Stimulated activated naive CD8-positive, alpha-beta T cell treated with anti-CD3 and anti-CD28 coated beads, Interleukin-15, Interleukin-2, amounts not matched to agents 100 U/mL and 50 U/mL, for 24 hours (primary cell): ENCODE measurements around the gene GPR63.

Source experiments
- ATAC-seq: fragments of 150-1000 bp; cut with Tn5 transposase; one replicate; pipeline ENCODE4 v1.10.0; 2021
- DNase-seq: peaks from one replicate; pipeline ENCODE4 v3.0.0; 2021

The GPR63 gene

GRCh38 chr6:96821034-96821433 lies 16.2 kb downstream of the GPR63 start:
- no peak for DNase-seq
- ATAC-seq = peak; percentile 68

- DNase-seq (no peak), ATAC-seq (no peak)
These were observed 20.9 kb downstream of the GPR63 start for GRCh38 chr6:96816301-96816817.

GRCh38 chr6:96814625-96815024 lies 22.7 kb downstream of the GPR63 start:
- ATAC-seq (no peak), DNase-seq (no peak)

DNA sequence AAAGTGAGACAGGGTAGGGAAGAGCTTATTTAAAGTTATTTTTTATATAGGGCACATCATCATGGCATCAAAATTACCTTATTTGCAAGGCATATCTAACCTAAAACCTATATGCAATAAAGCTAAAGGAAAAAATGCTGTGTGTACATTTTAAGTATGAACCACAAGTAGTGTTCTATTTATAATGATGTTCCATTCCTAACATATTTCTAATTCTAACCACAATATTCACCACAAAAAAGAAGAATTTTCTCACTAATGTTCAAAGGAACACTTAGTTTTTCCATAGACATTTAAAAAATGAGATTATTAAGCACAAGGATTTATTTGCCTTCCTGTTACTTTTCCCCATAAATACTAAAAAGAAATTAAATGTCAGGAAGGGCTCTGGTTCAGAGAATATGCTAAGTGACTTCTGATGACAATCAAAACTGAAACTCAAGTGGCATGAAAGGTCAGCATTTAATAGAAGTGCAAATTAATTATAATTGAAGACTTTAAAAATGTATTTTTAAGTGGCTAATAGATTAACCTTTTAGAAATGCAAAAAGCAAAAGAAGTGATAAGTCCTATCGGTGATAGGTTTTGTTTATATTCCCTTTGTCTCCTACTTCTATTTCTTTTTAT lies 25.1 kb downstream of the GPR63 start:
- no peak for ATAC-seq
- no peak for DNase-seq

- no peak for ATAC-seq
- DNase-seq = no peak
These were observed 25.6 kb downstream of the GPR63 start for GRCh38 chr6:96811670-96812069.

DNA sequence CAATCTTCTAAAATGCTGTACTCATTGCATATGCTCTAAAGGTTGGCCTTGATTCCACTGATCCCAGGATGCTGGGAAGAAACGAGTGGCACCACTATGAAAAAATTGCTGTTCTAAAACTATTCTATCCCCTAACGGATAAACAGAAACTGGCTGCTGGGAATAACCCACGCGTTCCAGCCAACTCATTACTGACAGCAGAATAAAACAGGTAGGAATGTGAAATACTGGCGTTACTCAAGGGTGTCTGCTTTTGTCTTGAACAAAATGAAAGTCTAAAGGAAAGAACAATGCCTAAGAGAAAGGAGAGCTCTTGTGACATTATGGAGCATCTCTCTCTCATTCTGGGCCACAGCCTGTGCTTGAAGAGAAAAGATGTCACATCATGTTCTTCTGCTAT lies 26.1 kb downstream of the GPR63 start:
- ATAC-seq (no peak), DNase-seq (no peak)

DNA sequence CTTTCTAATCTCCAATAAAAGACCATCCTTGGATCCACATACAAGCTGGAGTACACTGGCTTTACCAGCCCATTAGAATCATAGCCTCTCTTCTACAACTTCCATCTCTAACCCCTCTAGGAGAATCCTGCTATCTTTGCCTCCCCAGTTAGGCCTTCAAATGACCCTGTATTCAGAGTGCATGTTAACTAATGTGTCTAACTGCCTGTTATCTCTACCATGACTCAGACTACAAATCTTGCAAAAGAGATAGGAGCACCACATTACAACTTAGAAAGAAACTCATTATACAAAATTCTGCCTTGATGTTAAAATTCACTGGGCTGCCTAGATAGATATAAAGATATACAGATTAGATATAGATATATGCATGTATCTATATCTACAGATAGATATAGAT lies 28.2 kb downstream of the GPR63 start:
- DNase-seq = no peak
- no peak for ATAC-seq

GRCh38 chr6:96803106-96803481 lies 34.2 kb downstream of the GPR63 start:
- DNase-seq = no peak
- ATAC-seq = no peak

DNA sequence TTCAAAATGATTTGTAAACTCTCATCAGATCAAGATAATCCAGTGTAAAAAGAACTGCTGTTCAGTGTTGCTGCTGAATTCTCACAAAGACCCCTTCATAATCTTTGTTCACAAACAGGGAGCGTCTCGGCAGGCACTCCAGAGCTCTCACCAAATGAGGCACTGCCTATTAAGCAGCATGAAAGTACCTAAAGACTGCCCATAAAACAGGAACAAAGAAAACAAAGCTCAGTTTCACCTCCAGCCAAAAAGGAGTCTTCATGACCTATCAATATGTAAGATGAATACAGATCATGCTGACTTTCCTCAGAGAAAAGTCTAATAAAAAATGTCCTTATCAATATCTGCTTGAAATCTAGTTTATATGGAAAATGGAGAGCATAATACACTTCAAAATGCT lies 41.8 kb downstream of the GPR63 start:
- DNase-seq (no peak), ATAC-seq (no peak)

DNA sequence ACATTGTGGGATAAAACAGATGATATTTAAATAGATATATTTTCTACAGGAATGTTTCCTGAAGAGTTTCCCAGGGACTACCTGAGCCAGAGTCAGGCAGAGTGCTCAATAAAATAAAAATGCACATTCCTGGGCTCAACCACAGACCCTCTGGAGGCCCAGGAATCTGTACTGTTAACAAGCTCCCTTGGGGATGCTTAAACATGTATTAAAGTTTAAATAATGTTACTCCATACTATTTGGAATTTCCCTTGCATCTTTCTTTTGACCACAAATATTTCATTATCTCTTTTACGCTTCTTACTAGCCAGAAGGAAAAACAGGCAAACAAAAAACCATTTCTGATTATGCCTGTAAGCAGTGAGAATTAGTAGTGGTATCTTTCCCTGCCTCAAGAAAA lies 42.3 kb downstream of the GPR63 start:
- ATAC-seq = no peak

GRCh38 chr6:96792561-96793190 lies 44.6 kb downstream of the GPR63 start:
- ATAC-seq (no peak), DNase-seq (no peak)

More for the DNA sequence above, 42.3 kb downstream of the GPR63 start:
- DNase-seq = no peak

DNA sequence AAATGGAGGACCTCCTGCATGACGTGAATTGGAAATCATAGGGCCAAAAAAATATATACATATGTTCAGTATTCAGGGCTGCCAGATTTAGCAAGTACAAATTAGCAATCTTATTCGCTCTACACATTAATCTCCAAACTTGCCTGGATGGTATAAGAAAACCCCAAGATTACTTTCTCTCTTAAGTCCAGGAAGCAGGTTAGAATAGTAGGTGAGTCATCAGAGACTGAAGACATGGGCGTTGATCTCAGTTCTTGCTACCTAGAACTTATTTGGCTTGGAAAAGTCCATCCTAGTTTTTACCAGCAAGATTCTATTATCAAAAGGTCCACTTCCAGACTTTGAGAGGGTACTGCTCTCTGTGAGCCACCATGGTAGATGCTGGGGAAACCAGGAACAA lies 47.4 kb downstream of the GPR63 start:
- no peak for ATAC-seq

GRCh38 chr6:96787846-96788580 lies 49.3 kb downstream of the GPR63 start:
- ATAC-seq (no peak), DNase-seq (no peak)

More for the DNA sequence above, 47.4 kb downstream of the GPR63 start:
- no peak for DNase-seq

DNA sequence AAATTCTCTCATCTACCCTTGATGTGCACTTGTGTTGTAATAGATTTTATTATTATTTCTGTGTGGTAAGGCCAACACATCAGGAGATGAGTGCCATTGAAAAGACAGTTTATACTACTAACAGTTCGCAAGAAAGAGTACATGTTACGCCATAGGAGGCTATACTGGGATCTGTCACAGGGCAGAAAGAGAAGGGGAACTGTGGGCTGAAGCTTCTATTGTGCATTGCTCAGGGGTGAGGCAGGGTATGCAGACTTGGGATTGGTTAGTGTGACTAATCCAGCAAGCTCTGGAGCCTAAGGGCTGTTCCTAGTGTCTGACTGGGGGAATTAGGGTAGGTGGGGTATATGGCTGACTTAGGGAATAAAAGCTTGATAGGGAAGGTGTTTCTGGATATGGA lies 50.9 kb downstream of the GPR63 start:
- ATAC-seq (no peak), DNase-seq (no peak)

- DNase-seq (no peak), ATAC-seq (no peak)
These were observed 52.6 kb downstream of the GPR63 start for GRCh38 chr6:96784650-96785049.

DNA sequence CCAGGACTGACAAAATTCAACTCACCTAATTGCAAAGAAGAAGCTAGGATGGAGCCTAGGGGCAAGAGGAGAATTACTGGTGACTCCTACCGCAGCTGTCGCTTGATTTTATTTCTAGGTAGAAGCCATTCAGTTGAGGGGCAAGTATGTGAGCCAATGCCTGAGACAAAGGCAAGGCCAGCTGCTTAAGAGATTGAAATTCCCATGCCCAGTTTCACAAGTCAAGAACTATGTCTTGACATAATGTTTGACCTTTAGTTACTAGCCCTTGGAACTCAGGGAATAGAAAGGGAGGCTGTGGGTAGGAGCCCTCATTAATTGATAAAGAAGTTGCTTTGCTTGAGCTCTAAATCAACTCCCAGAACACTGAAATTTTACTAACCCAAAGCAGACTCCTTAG lies 54.0 kb downstream of the GPR63 start:
- no peak for DNase-seq
- no peak for ATAC-seq

DNA sequence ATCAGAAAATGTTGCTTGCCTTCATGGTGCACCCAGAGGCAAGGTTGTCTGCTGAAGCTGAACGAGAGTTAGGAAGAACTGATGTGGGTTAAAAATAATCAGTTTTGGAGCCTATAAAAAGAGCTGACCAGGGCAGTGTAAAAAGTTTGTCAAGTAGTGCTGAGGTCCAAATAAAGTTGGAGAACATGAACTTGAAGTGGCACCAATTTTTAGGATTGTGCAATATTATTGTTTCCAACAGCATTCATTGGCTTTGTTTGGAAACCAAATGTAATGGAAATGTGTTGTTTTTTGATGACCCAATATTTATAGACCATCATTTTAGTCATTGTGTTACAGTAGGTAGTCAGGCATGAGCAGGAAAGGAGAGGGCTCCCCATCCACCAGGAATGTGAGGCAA lies 55.7 kb downstream of the GPR63 start:
- DNase-seq (no peak), ATAC-seq (no peak)

- no peak for ATAC-seq
- DNase-seq = no peak
These were observed 60.2 kb downstream of the GPR63 start for GRCh38 chr6:96777113-96777512.

DNA sequence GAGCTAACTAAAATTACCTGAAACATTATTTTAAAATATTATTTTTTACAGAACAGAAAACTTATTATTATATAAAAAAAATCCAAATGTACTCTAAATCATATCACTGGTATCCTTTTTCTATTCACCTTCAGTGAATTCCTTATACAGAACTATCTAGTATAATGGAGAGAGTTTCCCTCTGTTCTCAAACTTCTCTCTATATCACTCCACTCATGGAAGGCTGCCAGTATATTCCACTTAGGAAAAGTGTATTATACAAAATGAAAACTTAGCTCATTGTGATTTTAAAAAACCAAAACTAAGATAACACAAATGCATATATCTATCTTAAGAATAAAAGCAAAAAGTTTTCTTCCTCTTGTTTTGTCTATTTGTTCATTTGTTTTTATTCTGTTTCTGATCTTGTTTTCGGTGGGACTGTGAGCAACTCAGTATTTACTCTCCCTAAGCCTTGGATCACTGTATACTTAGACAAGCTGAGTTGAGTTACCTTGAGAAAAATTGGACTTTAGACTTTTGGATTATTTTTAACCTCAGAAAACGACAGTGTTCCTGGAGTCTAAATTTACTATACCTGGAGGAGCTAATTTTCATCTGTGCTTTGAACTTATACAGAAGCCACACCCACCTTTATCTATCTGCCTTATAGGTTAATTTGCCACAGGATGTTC lies 61.4 kb downstream of the GPR63 start:
- DNase-seq = no peak
- ATAC-seq = no peak

GRCh38 chr6:96766769-96767168 lies 70.5 kb downstream of the GPR63 start:
- peak; percentile 88 for ATAC-seq

GRCh38 chr6:96762599-96762998 lies 74.7 kb downstream of the GPR63 start:
- ATAC-seq = no peak

More at GRCh38 chr6:96766769-96767168, 70.5 kb downstream of the GPR63 start:
- no peak for DNase-seq

DNA sequence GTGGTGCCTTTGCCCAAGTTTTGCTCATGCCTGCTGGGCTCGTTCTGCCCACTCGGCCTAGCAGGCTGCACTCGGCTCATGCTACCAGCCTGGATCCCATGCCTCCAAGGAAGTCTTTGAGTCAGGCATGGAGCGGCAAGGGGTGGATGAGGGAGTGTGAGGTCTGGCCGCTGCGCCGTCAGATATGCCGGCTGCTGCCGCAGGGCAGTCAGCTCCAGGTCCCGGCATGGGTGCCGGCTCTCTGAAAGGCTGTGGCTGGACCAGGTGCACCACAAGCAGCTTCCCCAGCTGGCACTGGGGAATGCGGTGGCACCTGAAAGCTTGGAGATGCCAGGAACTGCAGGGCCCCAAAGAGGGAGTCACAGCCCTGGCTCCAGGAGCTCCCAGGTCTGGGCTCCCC lies 75.5 kb downstream of the GPR63 start:
- DNase-seq = no peak
- ATAC-seq = no peak

More at GRCh38 chr6:96762599-96762998, 74.7 kb downstream of the GPR63 start:
- no peak for DNase-seq
